Neural cell (in vitro differentiated cells): ENCODE measurements around the gene KCNK18. TPM values are rescaled to one million over a fixed set of nuclear protein-coding genes. Genes with fewer than 3 reads are reported as not detected.

Source experiments
- H2AFZ ChIP-seq: fragments of 200-600, 300-800 bp; sonication (generic), shearing (Covaris generic); 2 replicates; pipeline ENCODE4 v1.6.0; 2014; ENCODE audit warnings: low read depth, mild to moderate bottlenecking, antibody characterized with exemption, low read length, moderate library complexity
- H3F3A ChIP-seq: fragments of 200-600 bp; shearing (Covaris generic); 2 replicates; pipeline ENCODE4 v1.6.1; 2016; ENCODE audit warnings: mild to moderate bottlenecking, moderate library complexity, mixed read lengths, antibody characterized with exemption, low read length; ENCODE audit not compliant: insufficient read depth, poor library complexity, severe bottlenecking
- H3K27ac ChIP-seq: fragments of 200-600, 300-800 bp; sonication (generic), shearing (Covaris generic); 2 replicates; pipeline ENCODE4 v1.5.1; 2014; ENCODE audit warnings: mild to moderate bottlenecking, low read length, moderate library complexity
- H3K27me3 ChIP-seq: fragments of 300-800, 200-600 bp; sonication (generic), shearing (Covaris generic); 2 replicates; pipeline ENCODE4 v1.6.0; 2014; ENCODE audit warnings: mild to moderate bottlenecking, low read depth, low read length, moderate library complexity; ENCODE audit not compliant: insufficient read depth
- H3K36me3 ChIP-seq: fragments of 300-800, 200-600 bp; sonication (generic), shearing (Covaris generic); 2 replicates; pipeline ENCODE4 v1.5.1; 2014; ENCODE audit warnings: mild to moderate bottlenecking, antibody characterized with exemption, low read length, moderate library complexity; ENCODE audit not compliant: insufficient read depth
- H3K4me2 ChIP-seq: fragments of 300-800, 200-600 bp; sonication (generic), shearing (Covaris generic); 2 replicates; pipeline ENCODE4 v1.6.0; 2014; ENCODE audit warnings: mild to moderate bottlenecking, low read length
- H3K4me3 ChIP-seq: fragments of 300-800, 200-600 bp; sonication (generic), shearing (Covaris generic); 2 replicates; pipeline ENCODE4 v1.5.1; 2014; ENCODE audit warnings: mild to moderate bottlenecking, low read length, moderate library complexity
- H3K79me2 ChIP-seq: fragments of 200-600 bp; shearing (Covaris generic); replicated peaks from 2 replicates; pipeline ENCODE4 v1.6.0; 2014; ENCODE audit warnings: mild to moderate bottlenecking, low read length, moderate library complexity; ENCODE audit not compliant: insufficient read depth
- H3K9ac ChIP-seq: fragments of 300-800, 200-600 bp; sonication (generic), shearing (Covaris generic); 2 replicates; pipeline ENCODE4 v1.6.1; 2016; ENCODE audit warnings: mild to moderate bottlenecking, low read length, mixed read lengths
- H3K9me2 ChIP-seq: fragments of 200-600 bp; shearing (Covaris generic); 2 replicates; pipeline ENCODE4 v1.6.1; 2016; ENCODE audit warnings: mild to moderate bottlenecking, low read length, mixed read lengths; ENCODE audit not compliant: insufficient read depth
- H3K9me3 ChIP-seq: fragments of 200-600, 300-800 bp; sonication (generic), shearing (Covaris generic); 2 replicates; pipeline ENCODE4 v1.6.1; 2016; ENCODE audit warnings: mild to moderate bottlenecking, mixed run types, low read length, moderate library complexity, mixed read lengths
- H4K20me1 ChIP-seq: fragments of 200-600 bp; shearing (Covaris generic); 2 replicates; pipeline ENCODE4 v1.6.1; 2016; ENCODE audit warnings: mild to moderate bottlenecking, mixed run types; ENCODE audit not compliant: insufficient read depth
- CTCF ChIP-seq: fragments of 450-650 bp; IDR thresholded peaks from 2 replicates; pipeline ENCODE4 v1.5.1; 2014; ENCODE audit warnings: antibody characterized with exemption, mild to moderate bottlenecking, moderate library complexity; ENCODE audit not compliant: poor library complexity, severe bottlenecking
- EP300 ChIP-seq: fragments of 450-650 bp; conservative IDR thresholded peaks from 2 replicates; pipeline ENCODE4 v1.6.1; 2014; ENCODE audit warnings: antibody characterized with exemption, mild to moderate bottlenecking, moderate library complexity; ENCODE audit not compliant: poor library complexity, severe bottlenecking
- EZH2 ChIP-seq: fragments of 200-600, 300-800 bp; shearing (Covaris generic), sonication (generic); IDR thresholded peaks from 2 replicates; pipeline ENCODE4 v1.6.1; 2014; ENCODE audit warnings: antibody characterized with exemption, low read length, borderline replicate concordance, mild to moderate bottlenecking; ENCODE audit not compliant: insufficient read depth, poor library complexity, severe bottlenecking
- MXI1 ChIP-seq: fragments of 450-650 bp; conservative IDR thresholded peaks from 2 replicates; pipeline ENCODE4 v1.6.1; 2014; ENCODE audit warnings: antibody characterized with exemption, mild to moderate bottlenecking; ENCODE audit not compliant: poor library complexity, severe bottlenecking
- POLR2AphosphoS5 ChIP-seq: IDR thresholded peaks from 2 replicates; pipeline ENCODE4 v1.6.1; 2012
- RAD21 ChIP-seq: fragments of 450-650 bp; conservative IDR thresholded peaks from 2 replicates; pipeline ENCODE4 v1.6.1; 2014; ENCODE audit warnings: antibody characterized with exemption, mild to moderate bottlenecking, moderate library complexity
- REST ChIP-seq: IDR thresholded peaks from 2 replicates; pipeline ENCODE4 v1.6.1; 2012; ENCODE audit warnings: borderline replicate concordance
- SMC3 ChIP-seq: fragments of 450-650 bp; conservative IDR thresholded peaks from 2 replicates; pipeline ENCODE4 v1.6.1; 2014; ENCODE audit warnings: antibody characterized with exemption, mild to moderate bottlenecking, moderate library complexity; ENCODE audit not compliant: poor library complexity
- TAF1 ChIP-seq: IDR thresholded peaks from 2 replicates; pipeline ENCODE4 v1.6.1; 2012; ENCODE audit warnings: low read depth
- polyA plus RNA-seq: library from polyadenylated mRNA; depleted of rRNA; stranded (reverse); fragments of >200 nt; gene quantifications from 2 replicates; pipeline ENCODE4 v1.2.3, GENCODE V29; 2014

Gene KCNK18
- polyA plus RNA-seq, 1 donor from 2014 or later, result not detected

GRCh38 chr10:117239051-117239450, 41.8 kb downstream of the KCNK18 start:
- no peak overlapping the region for H3K27ac ChIP-seq
- H3K36me3 ChIP-seq, result no peaks in the 10 kb centered on the region
- no peaks in the 10 kb centered on the region for H3K79me2 ChIP-seq
- H2AFZ ChIP-seq, result no peak overlapping the region
- H3F3A ChIP-seq, result no peaks in the 10 kb centered on the region
- H3K4me2 ChIP-seq, result no peak overlapping the region
- TF ChIP-seq MXI1 (no peak), POLR2AphosphoS5 (no peak), CTCF (no peak), SMC3 (no peak), REST (no peak), TAF1 (no peak), RAD21 (no peak), EZH2 (no peak), EP300 (no peak)
- H3K27me3 ChIP-seq, result peaks cover 38% of the 10 kb centered on the region
- H3K4me3 ChIP-seq, result no peak overlapping the region
- no peak overlapping the region for H3K9ac ChIP-seq
- H4K20me1 ChIP-seq, result no peaks in the 10 kb centered on the region
- no peaks in the 10 kb centered on the region for H3K9me3 ChIP-seq
- H3K9me2 ChIP-seq, result no peaks in the 10 kb centered on the region

- no peak overlapping the region for H3K4me2 ChIP-seq
These were observed 42.7 kb downstream of the KCNK18 start for GRCh38 chr10:117239721-117240620.

More at GRCh38 chr10:117239721-117240620, 42.7 kb downstream of the KCNK18 start:
- no peaks in the 10 kb centered on the region for H3K9me3 ChIP-seq
- H4K20me1 ChIP-seq, result no peaks in the 10 kb centered on the region
- H3K9me2 ChIP-seq, result no peaks in the 10 kb centered on the region
- no peak for TF ChIP-seq REST
- no peak for TF ChIP-seq MXI1
- no peak for TF ChIP-seq RAD21
- TF ChIP-seq CTCF, result no peak
- TF ChIP-seq EP300, result no peak
- TF ChIP-seq TAF1, result no peak
- no peak for TF ChIP-seq POLR2AphosphoS5
- no peak overlapping the region for H3K27ac ChIP-seq
- H2AFZ ChIP-seq, result no peak overlapping the region
- H3K79me2 ChIP-seq, result no peaks in the 10 kb centered on the region
- peaks cover 38% of the 10 kb centered on the region for H3K27me3 ChIP-seq
- H3K36me3 ChIP-seq, result no peaks in the 10 kb centered on the region
- no peak overlapping the region for H3K4me3 ChIP-seq
- H3F3A ChIP-seq, result no peaks in the 10 kb centered on the region
- no peak overlapping the region for H3K9ac ChIP-seq
